H9 (cell line): ENCODE measurements around the gene HAUS2. TPM values are rescaled to one million over a fixed set of nuclear protein-coding genes. Genes with fewer than 3 reads are reported as not detected.

ENCODE experiments used
- DNase-seq: peaks from one replicate; pipeline ENCODE4 v3.0.0-alpha.2; 2017
- H2AFZ ChIP-seq: one replicate; pipeline ENCODE4 v1.6.1; 2013; ENCODE audit warnings: mild to moderate bottlenecking, low read length, control low read depth, moderate library complexity
- H2AK5ac ChIP-seq: 2 replicates; pipeline ENCODE4 v1.6.1; 2013; ENCODE audit warnings: low read length, control low read depth, mixed read lengths; ENCODE audit not compliant: insufficient read length
- H2BK120ac ChIP-seq: one replicate; pipeline ENCODE4 v1.6.1; 2013; ENCODE audit warnings: low read depth, mild to moderate bottlenecking, low read length, control low read depth, inconsistent platforms; ENCODE audit not compliant: poor library complexity, severe bottlenecking
- H2BK12ac ChIP-seq: 2 replicates; pipeline ENCODE4 v1.6.1; 2013; ENCODE audit warnings: low read length, control low read depth, mixed read lengths, low read depth; ENCODE audit not compliant: insufficient read length
- H2BK15ac ChIP-seq: 2 replicates; pipeline ENCODE4 v1.6.1; 2013; ENCODE audit warnings: low read depth, low read length, control low read depth
- H2BK20ac ChIP-seq: one replicate; pipeline ENCODE4 v1.6.1; 2013; ENCODE audit warnings: low read depth, mild to moderate bottlenecking, low read length, control low read depth, inconsistent platforms; ENCODE audit not compliant: poor library complexity, severe bottlenecking
- H2BK5ac ChIP-seq: 2 replicates; pipeline ENCODE4 v1.6.1; 2013; ENCODE audit warnings: low read length, control low read depth, mixed read lengths; ENCODE audit not compliant: insufficient read length
- H3K14ac ChIP-seq: 2 replicates; pipeline ENCODE4 v1.6.1; 2013; ENCODE audit warnings: low read length, control low read depth; ENCODE audit not compliant: insufficient read depth
- H3K18ac ChIP-seq: 2 replicates; pipeline ENCODE4 v1.6.1; 2013; ENCODE audit warnings: low read depth, mild to moderate bottlenecking, mixed read lengths, low read length, control low read depth; ENCODE audit not compliant: insufficient read length
- H3K23ac ChIP-seq: 2 replicates; pipeline ENCODE4 v1.6.1; 2013; ENCODE audit warnings: low read length, control low read depth, mixed read lengths, low read depth; ENCODE audit not compliant: insufficient read length
- H3K23me2 ChIP-seq: 2 replicates; pipeline ENCODE4 v1.6.1; 2013; ENCODE audit warnings: low read depth, mild to moderate bottlenecking, mixed read lengths, low read length, control low read depth; ENCODE audit not compliant: insufficient read length, poor library complexity, severe bottlenecking
- H3K27ac ChIP-seq: 2 replicates; pipeline ENCODE4 v1.5.1; 2013; ENCODE audit warnings: low read length, control low read depth, mixed read lengths, low read depth; ENCODE audit not compliant: insufficient read length
- H3K27me3 ChIP-seq: 2 replicates; pipeline ENCODE4 v1.6.1; 2013; ENCODE audit warnings: low read length, control low read depth, inconsistent platforms; ENCODE audit not compliant: insufficient read depth
- H3K4ac ChIP-seq: 2 replicates; pipeline ENCODE4 v1.6.1; 2013; ENCODE audit warnings: low read depth, mild to moderate bottlenecking, control low read depth, inconsistent platforms, low read length, moderate library complexity
- H3K4me1 ChIP-seq: 2 replicates; pipeline ENCODE4 v1.6.1; 2013; ENCODE audit warnings: low read length, control low read depth, inconsistent platforms; ENCODE audit not compliant: insufficient read depth
- H3K4me2 ChIP-seq: 2 replicates; pipeline ENCODE4 v1.6.1; 2013; ENCODE audit warnings: low read length, control low read depth, mixed read lengths; ENCODE audit not compliant: insufficient read length, insufficient read depth
- H3K56ac ChIP-seq: 2 replicates; pipeline ENCODE4 v1.6.1; 2013; ENCODE audit warnings: low read depth, mild to moderate bottlenecking, mixed read lengths, low read length, control low read depth; ENCODE audit not compliant: insufficient read length
- H3K79me1 ChIP-seq: 2 replicates; pipeline ENCODE4 v1.6.1; 2013; ENCODE audit warnings: low read depth, mild to moderate bottlenecking, moderate library complexity, low read length, control low read depth, inconsistent platforms; ENCODE audit not compliant: insufficient read depth, poor library complexity, severe bottlenecking
- H3K79me2 ChIP-seq: 2 replicates; pipeline ENCODE4 v1.6.1; 2013; ENCODE audit warnings: low read length, control low read depth, inconsistent platforms; ENCODE audit not compliant: insufficient read depth
- H3K9ac ChIP-seq: 2 replicates; pipeline ENCODE4 v1.6.1; 2013; ENCODE audit warnings: low read length, control low read depth, mixed read lengths; ENCODE audit not compliant: insufficient read length; ENCODE audit errors: extremely low read depth
- H3K9me3 ChIP-seq: one replicate; pipeline ENCODE4 v1.6.1; 2013; ENCODE audit warnings: low read depth, low read length, inconsistent platforms; ENCODE audit not compliant: control insufficient read depth
- H3T11ph ChIP-seq: one replicate; pipeline ENCODE4 v1.6.1; 2013; ENCODE audit warnings: mild to moderate bottlenecking, low read length, control low read depth, inconsistent platforms
- H4K20me1 ChIP-seq: one replicate; pipeline ENCODE4 v1.6.1; 2013; ENCODE audit not compliant: control insufficient read depth, insufficient read length, insufficient read depth
- H4K5ac ChIP-seq: 2 replicates; pipeline ENCODE4 v1.6.1; 2013; ENCODE audit warnings: low read depth, mild to moderate bottlenecking, mixed read lengths, low read length, control low read depth; ENCODE audit not compliant: insufficient read length
- H4K8ac ChIP-seq: replicated peaks from 2 replicates; pipeline ENCODE4 v1.6.1; 2013; ENCODE audit warnings: low read length, control low read depth, mixed read lengths, low read depth; ENCODE audit not compliant: insufficient read length
- H4K91ac ChIP-seq: 2 replicates; pipeline ENCODE4 v1.6.1; 2013; ENCODE audit warnings: low read depth, mild to moderate bottlenecking, moderate library complexity, mixed read lengths, low read length, control low read depth; ENCODE audit not compliant: insufficient read length
- H3K27ac Mint-ChIP-seq, 3 experiments: 2 replicates in 2 of 3; 3 replicates in 1 of 3; pipeline ENCODE4 v1.8.0; 2020 to 2021; ENCODE audit warnings: mixed read lengths in 3 of 3, mild to moderate bottlenecking in 1 of 3, moderate library complexity in 1 of 3
- H3K27me3 Mint-ChIP-seq: 2 replicates; pipeline ENCODE4 v1.8.0; 2021; ENCODE audit warnings: low read depth, mild to moderate bottlenecking, moderate library complexity, mixed read lengths
- H3K36me3 Mint-ChIP-seq, 3 experiments: 2 replicates in 2 of 3; 3 replicates in 1 of 3; pipeline ENCODE4 v1.8.0; 2020 to 2021; ENCODE audit warnings: low read depth in 3 of 3, mixed read lengths in 3 of 3; ENCODE audit not compliant: insufficient read depth in 1 of 3
- H3K4me1 Mint-ChIP-seq, 2 experiments: 2 replicates each; pipeline ENCODE4 v1.8.0; 2020; ENCODE audit warnings: mixed read lengths in 2 of 2
- H3K4me3 Mint-ChIP-seq, 2 experiments: 2 replicates in 1 of 2; 3 replicates in 1 of 2; pipeline ENCODE4 v1.8.0; 2020 to 2021; ENCODE audit warnings: mild to moderate bottlenecking in 2 of 2, mixed read lengths in 2 of 2, moderate library complexity in 1 of 2
- H3K9me3 Mint-ChIP-seq, 2 experiments: 2 replicates in 1 of 2; 3 replicates in 1 of 2; pipeline ENCODE4 v1.8.0; 2020; ENCODE audit warnings: mild to moderate bottlenecking in 2 of 2, mixed read lengths in 2 of 2, moderate library complexity in 1 of 2
- WGBS: extraction: QIAGEN DNeasy Blood & Tissue Kit; methylation state at CpG from one replicate; pipeline ENCODE4 v1.1.7; 2013; ENCODE audit warnings: missing lambda C conversion rate, low lambda C conversion rate, mixed read lengths; ENCODE audit not compliant: insufficient read length; ENCODE audit errors: extremely low coverage; 5-methylcytosine and 5-hydroxymethylcytosine counted together
- total RNA-seq: library from RNA; stranded (reverse); gene quantifications from 2 replicates; pipeline ENCODE4 v1.2.1, GENCODE V29; 2021
- TF ChIP-seq, protein P1 (sequence below): fragments of 200-600 bp; sonication (generic); conservative IDR thresholded peaks from 3 replicates; pipeline ENCODE4 v1.8.0; 2021; ENCODE audit warnings: antibody characterized with exemption, mild to moderate bottlenecking

Gene HAUS2
- total RNA-seq, 1 experiment from 2014 or later, result 42.5 TPM

- peak overlapping the region; percentile 67 to 76 for H3K4me3 Mint-ChIP-seq
- Histone ChIP-seq H3K4ac (no peak overlapping the region), H2AFZ (no peak overlapping the region), H3K56ac (no peak overlapping the region), H3K23ac (no peak overlapping the region), H2BK15ac (no peak overlapping the region), H3T11ph (no peak overlapping the region), H3K27ac (no peak overlapping the region), H2AK5ac (no peak overlapping the region), H3K79me1 (no peaks in the 10 kb centered on the region), H3K4me1 (peaks cover 5% of the 10 kb centered on the region), H4K5ac (peak overlapping the region; percentile 90), H3K79me2 (no peaks in the 10 kb centered on the region), H2BK12ac (no peak overlapping the region), H2BK120ac (no peak overlapping the region), H3K27me3 (peaks cover 2% of the 10 kb centered on the region; the same call in 1 of the 2 replicates), H2BK20ac (no peak overlapping the region), H3K23me2 (peaks cover 6% of the 10 kb centered on the region), H3K9ac (peak overlapping the region; percentile 88), H3K9me3 (no peaks in the 10 kb centered on the region), H3K4me2 (peak overlapping the region; percentile 91), H4K20me1 (no peaks in the 10 kb centered on the region), H2BK5ac (no peak overlapping the region), H3K18ac (peak overlapping the region; percentile 94), H4K8ac (no peak overlapping the region), H4K91ac (no peak overlapping the region), H3K14ac (peak overlapping the region; percentile 97)
- peak overlapping the region in 2 of 3 experiments; percentile 7 to 50; a peak in 1 of 7 replicates for H3K27ac Mint-ChIP-seq
- WGBS, result no CpG with 5 or more reads among the region's 37 CpGs
- peak; percentile 88 for DNase-seq
- peaks cover 0 to 3% (median 0%) of the 10 kb centered on the region in 3 experiments; a peak in 1 of 7 replicates for H3K36me3 Mint-ChIP-seq
- no peaks in the 10 kb centered on the region for H3K9me3 Mint-ChIP-seq
- peaks cover 41 to 42% of the 10 kb centered on the region in 2 experiments for H3K4me1 Mint-ChIP-seq
- peaks cover 66% of the 10 kb centered on the region for H3K27me3 Mint-ChIP-seq
- TF ChIP-seq, protein P1, sequence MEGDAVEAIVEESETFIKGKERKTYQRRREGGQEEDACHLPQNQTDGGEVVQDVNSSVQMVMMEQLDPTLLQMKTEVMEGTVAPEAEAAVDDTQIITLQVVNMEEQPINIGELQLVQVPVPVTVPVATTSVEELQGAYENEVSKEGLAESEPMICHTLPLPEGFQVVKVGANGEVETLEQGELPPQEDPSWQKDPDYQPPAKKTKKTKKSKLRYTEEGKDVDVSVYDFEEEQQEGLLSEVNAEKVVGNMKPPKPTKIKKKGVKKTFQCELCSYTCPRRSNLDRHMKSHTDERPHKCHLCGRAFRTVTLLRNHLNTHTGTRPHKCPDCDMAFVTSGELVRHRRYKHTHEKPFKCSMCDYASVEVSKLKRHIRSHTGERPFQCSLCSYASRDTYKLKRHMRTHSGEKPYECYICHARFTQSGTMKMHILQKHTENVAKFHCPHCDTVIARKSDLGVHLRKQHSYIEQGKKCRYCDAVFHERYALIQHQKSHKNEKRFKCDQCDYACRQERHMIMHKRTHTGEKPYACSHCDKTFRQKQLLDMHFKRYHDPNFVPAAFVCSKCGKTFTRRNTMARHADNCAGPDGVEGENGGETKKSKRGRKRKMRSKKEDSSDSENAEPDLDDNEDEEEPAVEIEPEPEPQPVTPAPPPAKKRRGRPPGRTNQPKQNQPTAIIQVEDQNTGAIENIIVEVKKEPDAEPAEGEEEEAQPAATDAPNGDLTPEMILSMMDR, result no peak
These were observed 32.7 kb downstream of the HAUS2 start for GRCh38 chr15:42581272-42581730.
